Rectal smooth muscle tissue (tissue), 1 donor: Measurements from ENCODE around the gene FHL2.

Experiments
- H3K27ac ChIP-seq: one replicate; pipeline ENCODE4 v1.7.0; 2013; ENCODE audit warnings: low read depth, low read length, inconsistent platforms
- H3K27me3 ChIP-seq: one replicate; pipeline ENCODE4 v1.7.0; 2013; ENCODE audit warnings: low read length; ENCODE audit not compliant: control insufficient read depth, insufficient read depth
- H3K36me3 ChIP-seq: one replicate; pipeline ENCODE4 v1.7.0; 2013; ENCODE audit warnings: low read length; ENCODE audit not compliant: control insufficient read depth, insufficient read depth
- H3K4me1 ChIP-seq: one replicate; pipeline ENCODE4 v1.7.0; 2013; ENCODE audit warnings: low read length; ENCODE audit not compliant: control insufficient read depth, insufficient read depth
- H3K4me3 ChIP-seq: one replicate; pipeline ENCODE4 v1.7.0; 2013; ENCODE audit warnings: low read length
- H3K9ac ChIP-seq: one replicate; pipeline ENCODE4 v1.7.0; 2013; ENCODE audit warnings: low read length

The FHL2 gene

DNA sequence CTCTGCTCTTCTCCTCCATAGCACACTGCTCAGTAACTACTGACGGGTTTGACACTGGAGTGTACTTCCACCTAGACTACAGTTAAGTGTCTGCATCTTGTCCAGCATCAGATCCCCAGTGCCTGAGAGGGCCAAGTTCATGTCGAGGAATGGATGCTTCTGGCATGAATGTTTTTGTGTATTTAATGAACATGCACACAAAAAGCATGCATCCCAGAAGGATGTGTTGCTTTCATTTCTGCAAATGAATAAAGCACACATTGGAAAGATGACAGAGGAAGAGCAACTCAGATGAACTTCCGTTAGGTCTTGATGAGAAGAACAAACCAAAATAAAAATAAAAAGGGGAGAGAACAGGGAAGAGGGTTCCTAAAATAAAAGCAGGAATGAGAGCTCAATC is 33.6 kb downstream of the FHL2 start:
- H3K36me3 ChIP-seq = peaks cover 25% of the 10 kb centered on the region
- no peaks in the 10 kb centered on the region for H3K27me3 ChIP-seq
- no peaks in the 10 kb centered on the region for H3K4me1 ChIP-seq
- H3K27ac ChIP-seq = no peak overlapping the region
- no peak overlapping the region for H3K4me3 ChIP-seq
- H3K9ac ChIP-seq = no peak overlapping the region

DNA sequence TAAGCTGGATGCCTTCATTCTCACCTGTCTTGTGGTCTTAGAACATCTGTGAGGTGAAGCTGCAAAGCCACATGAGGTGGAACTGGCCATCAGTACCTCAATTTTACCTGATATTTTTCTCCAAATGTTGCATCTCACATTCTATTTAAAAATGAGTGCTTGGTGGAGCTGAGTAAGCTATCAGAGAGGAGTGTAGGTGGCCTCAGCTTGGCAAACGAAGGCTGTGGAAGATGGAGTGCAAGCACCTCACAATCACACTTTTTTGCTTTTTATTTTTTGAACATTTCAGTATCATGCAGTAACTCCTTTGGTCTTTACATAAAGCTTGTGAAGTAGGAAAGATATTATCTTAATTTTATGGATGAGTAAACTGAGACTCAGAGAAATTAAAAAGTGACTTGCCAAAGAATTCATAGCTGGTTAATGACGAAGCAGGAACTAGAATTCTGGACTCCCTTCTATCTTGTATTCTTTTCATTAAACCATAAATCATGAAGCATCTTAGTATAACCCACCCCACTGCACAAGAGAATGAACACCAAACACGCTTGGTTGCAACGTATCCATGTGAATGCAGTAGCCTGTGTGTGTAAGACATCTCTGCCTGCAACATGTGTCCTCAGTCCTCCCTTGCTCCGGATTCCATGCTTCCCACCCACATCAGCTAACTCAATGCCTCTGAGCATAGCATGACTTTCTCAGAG is 34.3 kb downstream of the FHL2 start:
- Histone ChIP-seq H3K36me3 (peaks cover 28% of the 10 kb centered on the region), H3K27me3 (no peaks in the 10 kb centered on the region), H3K4me1 (no peaks in the 10 kb centered on the region), H3K4me3 (no peak overlapping the region), H3K9ac (no peak overlapping the region), H3K27ac (no peak overlapping the region)

DNA sequence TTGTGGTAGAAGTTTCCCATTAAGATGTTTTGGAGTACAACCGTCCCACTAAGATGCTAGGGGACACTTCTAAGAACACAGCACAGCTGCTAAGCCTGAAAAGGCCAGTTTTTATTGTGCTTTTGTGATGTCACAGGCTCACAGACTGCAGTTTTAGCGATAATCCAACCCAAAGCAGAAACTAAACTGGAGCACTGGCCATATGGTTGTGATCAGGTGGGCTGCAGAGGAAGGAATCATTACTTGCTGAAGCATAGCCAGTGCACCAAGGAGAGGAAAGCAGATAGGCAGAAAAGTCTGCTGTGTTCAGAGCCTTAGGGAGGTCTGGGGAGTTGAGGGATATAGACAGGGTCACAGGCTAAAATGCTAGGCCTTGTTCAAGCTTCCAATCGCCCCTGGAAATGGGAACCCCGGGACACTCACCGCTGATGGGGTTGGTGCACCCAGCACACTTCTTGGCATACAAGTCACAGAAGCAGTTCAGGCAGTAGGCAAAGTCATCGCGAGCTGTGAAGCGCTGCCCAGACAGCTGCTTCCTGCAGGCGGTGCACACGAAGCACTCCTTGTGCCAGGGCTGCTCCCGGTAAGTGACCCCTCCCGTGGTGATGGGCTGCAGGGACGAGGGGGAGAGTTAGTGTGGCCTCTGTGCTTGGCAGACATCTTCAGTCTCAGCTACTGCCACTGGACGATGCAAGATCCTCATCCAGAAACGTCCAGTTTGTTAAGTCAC is 35.8 kb downstream of the FHL2 start:
- H3K36me3 ChIP-seq = peaks cover 33% of the 10 kb centered on the region
- no peak overlapping the region for H3K4me3 ChIP-seq
- no peak overlapping the region for H3K9ac ChIP-seq
- no peaks in the 10 kb centered on the region for H3K4me1 ChIP-seq
- no peak overlapping the region for H3K27ac ChIP-seq
- no peaks in the 10 kb centered on the region for H3K27me3 ChIP-seq

DNA sequence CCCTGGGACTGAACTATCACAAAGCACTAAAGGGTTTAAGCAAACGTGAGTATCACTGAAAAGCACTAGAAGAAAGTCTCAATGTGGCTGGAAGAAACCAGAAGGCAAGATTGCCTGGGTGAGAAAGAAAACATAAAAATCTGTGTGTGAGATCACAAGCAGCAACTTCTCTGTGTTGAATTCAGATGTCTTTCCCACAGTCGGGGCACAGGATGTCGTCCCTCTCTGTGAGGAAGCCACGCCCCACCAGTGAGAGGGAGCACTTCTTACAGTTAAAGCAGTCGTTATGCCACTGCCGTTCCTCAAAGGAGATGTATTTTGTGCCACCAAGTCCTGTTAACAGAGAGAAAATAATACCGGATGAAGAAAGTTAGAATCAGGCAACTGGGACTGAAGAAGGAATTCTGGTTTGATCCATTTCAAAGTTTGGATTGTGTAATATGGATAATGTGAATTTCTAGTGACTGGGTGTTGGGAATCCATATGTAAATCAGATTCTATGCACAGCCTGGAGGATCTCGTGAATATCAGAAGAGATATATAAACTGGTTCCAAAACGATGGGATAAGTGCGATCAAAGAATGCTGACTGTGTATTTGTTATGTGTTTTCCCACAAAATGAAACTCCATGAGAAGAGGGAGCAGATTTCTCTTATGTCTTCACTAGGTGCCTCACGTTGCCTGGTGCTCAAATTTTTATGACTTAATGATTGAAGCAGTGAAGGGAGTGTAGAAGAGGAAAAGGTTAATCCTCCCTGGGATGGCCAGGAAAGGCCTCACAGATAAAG is 37.6 kb downstream of the FHL2 start:
- no peaks in the 10 kb centered on the region for H3K4me1 ChIP-seq
- H3K27me3 ChIP-seq = no peaks in the 10 kb centered on the region
- no peak overlapping the region for H3K27ac ChIP-seq
- H3K4me3 ChIP-seq = no peak overlapping the region
- H3K9ac ChIP-seq = no peak overlapping the region
- H3K36me3 ChIP-seq = peaks cover 29% of the 10 kb centered on the region

DNA sequence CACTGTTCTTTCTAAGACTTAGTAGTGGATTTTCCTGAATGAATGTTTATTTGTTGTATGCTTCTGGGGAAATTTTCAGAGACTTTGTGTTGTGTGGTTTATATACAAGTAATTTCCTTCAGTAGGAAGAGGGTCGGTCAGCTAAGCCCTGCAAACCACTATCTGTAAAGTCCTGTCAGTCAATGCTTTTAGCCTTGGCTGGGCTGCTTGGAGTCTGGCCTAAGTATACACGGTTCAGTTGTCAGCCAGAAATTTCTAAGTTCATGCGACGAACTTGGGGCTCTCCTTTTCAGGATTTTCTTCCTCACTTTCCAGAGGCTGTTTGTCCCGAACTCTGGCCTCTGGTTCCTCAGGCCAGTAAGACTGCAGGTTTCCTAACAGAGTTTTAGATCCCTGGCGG is 40.3 kb downstream of the FHL2 start:
- Histone ChIP-seq H3K4me3 (no peak overlapping the region), H3K9ac (no peak overlapping the region), H3K36me3 (peaks cover 23% of the 10 kb centered on the region), H3K27me3 (no peaks in the 10 kb centered on the region), H3K27ac (no peak overlapping the region), H3K4me1 (no peaks in the 10 kb centered on the region)

DNA sequence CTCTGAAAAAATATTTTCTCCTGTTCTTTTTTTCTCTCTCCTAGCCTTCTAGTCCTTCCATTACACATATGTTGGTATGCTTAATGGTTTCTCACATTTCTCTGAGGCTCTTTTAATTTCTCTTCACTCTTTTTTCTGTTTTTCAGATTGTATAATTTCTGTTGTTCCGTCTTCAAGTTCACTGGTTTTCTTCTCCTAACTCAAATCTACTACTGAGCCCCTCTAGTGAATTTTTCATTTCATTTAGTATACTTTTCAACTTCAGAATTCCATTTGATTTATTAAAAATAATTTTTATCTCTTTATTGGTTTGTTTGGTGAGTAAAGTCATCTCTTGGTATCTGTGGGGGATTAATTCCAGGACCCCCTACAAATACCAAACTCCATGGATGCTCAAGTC is 41.7 kb downstream of the FHL2 start:
- no peaks in the 10 kb centered on the region for H3K27me3 ChIP-seq
- no peak overlapping the region for H3K27ac ChIP-seq
- H3K9ac ChIP-seq = no peak overlapping the region
- H3K4me1 ChIP-seq = no peaks in the 10 kb centered on the region
- H3K4me3 ChIP-seq = no peak overlapping the region
- peaks cover 19% of the 10 kb centered on the region for H3K36me3 ChIP-seq

DNA sequence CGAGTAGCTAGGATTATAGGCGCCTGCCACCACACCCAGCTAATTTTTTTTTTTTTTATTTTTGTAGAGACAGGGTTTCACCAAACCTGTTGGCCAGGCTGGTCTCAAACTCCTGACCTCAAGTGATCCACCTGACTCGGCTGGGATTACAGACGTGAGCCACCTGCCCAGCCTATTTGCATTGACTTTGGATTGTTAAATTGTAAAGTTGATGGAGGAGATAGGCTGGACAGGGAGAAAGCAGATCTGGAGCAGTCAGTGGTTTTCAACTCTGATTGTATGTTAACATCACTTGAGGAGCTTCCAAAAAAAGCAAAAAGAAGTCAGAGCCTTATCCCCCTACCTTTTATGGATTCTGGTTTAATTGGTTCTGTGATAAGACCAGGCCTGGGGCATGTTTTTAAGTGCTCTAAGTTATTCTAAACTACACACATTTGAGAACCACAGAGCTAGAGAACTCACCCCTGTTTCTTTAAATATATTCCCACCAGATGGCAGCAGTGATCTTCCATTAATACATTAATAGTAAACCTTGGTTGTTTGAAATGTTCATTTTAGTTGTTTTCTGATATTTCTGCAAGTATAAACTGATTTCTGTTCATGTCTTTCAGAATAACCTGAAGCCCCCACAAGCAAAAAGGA is 54.0 kb downstream of the FHL2 start:
- Histone ChIP-seq H3K27ac (no peak overlapping the region), H3K4me3 (no peak overlapping the region), H3K9ac (no peak overlapping the region), H3K4me1 (no peaks in the 10 kb centered on the region), H3K36me3 (peaks cover 32% of the 10 kb centered on the region), H3K27me3 (no peaks in the 10 kb centered on the region)

DNA sequence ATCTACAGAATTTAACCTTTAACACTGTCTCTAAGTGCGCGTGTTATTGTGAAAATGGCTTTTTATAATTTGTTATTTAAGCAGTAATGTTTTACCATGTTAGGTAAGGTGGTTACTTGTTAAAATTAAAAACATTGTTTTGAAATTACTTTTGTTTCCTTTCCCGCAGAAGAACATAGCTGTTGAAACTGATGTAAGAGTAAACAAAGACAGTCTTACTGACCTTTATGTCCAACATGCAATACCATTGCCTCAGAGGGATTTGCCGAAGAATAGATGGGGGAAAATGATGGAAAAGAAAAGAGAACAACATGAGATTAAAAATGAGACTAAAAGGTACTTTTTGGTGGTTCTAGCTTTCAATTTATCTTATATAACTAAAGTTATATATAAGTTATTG is 59.4 kb downstream of the FHL2 start:
- Histone ChIP-seq H3K4me1 (peaks cover 16% of the 10 kb centered on the region), H3K27ac (no peak overlapping the region), H3K9ac (no peak overlapping the region), H3K36me3 (peaks cover 18% of the 10 kb centered on the region), H3K4me3 (no peak overlapping the region), H3K27me3 (no peaks in the 10 kb centered on the region)

DNA sequence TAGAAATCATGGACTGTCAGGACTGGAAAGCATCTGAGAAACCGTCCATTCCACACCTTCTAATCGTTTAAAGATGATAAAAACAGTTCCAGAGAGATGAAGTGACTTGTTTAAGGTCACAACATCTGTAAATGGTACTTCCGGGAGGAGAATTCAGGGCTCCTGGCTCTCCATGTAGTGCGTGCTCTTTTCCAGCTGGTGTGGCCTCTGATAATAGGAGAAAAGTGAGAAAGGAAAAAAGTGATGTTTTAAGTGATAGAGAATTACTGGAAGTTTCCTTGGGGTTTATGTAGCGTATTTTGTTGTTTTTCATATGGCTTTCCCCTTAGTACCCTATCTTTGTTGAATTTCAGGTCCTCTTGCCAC is 60.8 kb downstream of the FHL2 start:
- Histone ChIP-seq H3K4me3 (peak overlapping the region; percentile 94), H3K27me3 (no peaks in the 10 kb centered on the region), H3K27ac (peak overlapping the region; percentile 96), H3K36me3 (peaks cover 13% of the 10 kb centered on the region), H3K9ac (peak overlapping the region; percentile 64), H3K4me1 (peaks cover 16% of the 10 kb centered on the region)

DNA sequence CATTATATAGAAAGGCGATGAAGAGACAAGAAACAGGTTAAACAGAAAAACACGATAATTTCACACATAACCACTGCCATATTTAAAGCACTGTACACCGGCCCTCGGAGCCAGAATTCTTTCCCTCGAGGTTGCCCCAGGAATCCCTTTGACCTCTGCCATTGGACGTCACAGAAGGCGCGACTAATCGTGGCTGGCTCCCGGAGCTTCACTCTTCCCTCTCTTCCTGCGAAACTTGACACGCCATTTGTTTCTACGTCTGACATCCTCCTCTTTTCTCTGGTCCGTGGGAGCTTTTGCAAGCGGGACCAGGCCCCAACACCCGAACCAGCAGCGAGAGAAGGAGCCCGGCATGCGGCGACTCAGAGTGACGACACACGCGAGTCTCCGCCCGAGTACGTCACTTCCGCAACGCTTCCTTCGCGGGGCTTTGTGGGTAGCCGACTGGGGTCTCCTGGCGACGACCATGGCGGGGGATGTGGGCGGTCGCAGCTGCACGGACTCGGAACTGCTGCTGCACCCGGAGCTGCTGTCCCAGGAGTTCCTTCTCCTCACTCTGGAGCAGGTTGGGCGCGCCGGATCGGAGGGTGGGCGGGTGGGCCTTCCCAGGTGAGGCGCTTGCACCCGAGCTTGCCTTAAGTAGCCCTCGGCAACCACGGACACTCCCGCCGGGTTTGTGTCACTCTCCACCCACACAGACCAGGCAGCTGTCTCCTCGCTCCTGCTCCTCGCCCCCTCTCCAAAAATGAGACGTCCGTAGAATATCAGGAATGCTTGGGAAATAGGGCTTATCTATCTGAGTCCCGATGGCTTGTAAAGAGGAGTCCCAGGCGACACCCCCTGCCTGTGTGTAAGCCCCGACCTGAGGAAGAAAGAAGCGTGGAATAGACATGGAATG is 61.5 kb downstream of the FHL2 start, which contains the start of gene C2orf49:
Gene C2orf49, plus strand, starts transcription at position 419 of the 898 bp plus-strand sequence. Its CDS starts 48 bp downstream, at position 467.
- H3K4me1 ChIP-seq = peaks cover 16% of the 10 kb centered on the region
- peaks cover 10% of the 10 kb centered on the region for H3K36me3 ChIP-seq
- H3K4me3 ChIP-seq = peak within 1 kb of the TSS; percentile 94
- no peaks in the 10 kb centered on the region for H3K27me3 ChIP-seq
- peak within 1 kb of the TSS; percentile 88 for H3K9ac ChIP-seq
- peak within 1 kb of the TSS; percentile 96 for H3K27ac ChIP-seq

DNA sequence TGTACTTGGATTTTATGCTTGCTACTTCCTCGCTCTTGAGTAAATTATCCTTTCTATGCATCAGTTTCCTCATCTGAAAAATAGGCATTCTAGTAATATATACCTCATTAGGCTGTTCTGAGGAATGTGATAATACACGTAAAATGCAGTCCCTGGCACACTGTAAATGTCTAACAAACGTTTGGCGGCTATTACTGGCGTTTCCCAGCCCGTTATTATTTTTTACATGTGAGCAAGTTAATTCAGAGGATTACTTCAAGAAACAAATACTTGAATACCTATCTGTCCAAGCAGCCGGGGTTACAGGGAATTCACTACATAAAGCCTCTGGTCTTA is 62.1 kb downstream of the FHL2 start:
- Histone ChIP-seq H3K27ac (peak overlapping the region; percentile 96), H3K9ac (peak overlapping the region; percentile 88), H3K36me3 (peaks cover 6% of the 10 kb centered on the region), H3K4me3 (peak overlapping the region; percentile 94), H3K4me1 (peaks cover 16% of the 10 kb centered on the region), H3K27me3 (no peaks in the 10 kb centered on the region)
